PC-3 (cell line): ENCODE results near the gene BMF. TPM values are rescaled to one million over a fixed set of nuclear protein-coding genes. Genes with fewer than 3 reads are reported as not detected.
A peak's percentile ranks its signal among the peaks of the same experiment; 100 is the strongest.

Experiments used
- ATAC-seq: fragments of 200-7000 bp; cut with Tn5 transposase; 2 replicates; pipeline ENCODE4 v1.9.1; 2020; ENCODE audit warnings: mild to moderate bottlenecking, moderate library complexity
- BruUV-seq: library from RNA; stranded (reverse); fragments of 400-500 nt; replicated peaks from 2 replicates; lab custom pipeline; 2021; lab: Mats Ljungman, UMichigan
- CTCF ChIA-PET: fragments of 300-600 bp; sonication (Branson Sonifier 250); formaldehyde crosslinking; loops from one replicate; lab custom pipeline; 2022; ENCODE audit warnings: antibody characterized with exemption; lab: Charles Lee
- POLR2A ChIA-PET: fragments of 300-600 bp; sonication (Branson Sonifier 250); formaldehyde crosslinking; loops from one replicate; lab custom pipeline; 2022; ENCODE audit warnings: antibody characterized with exemption; ENCODE audit not compliant: unreplicated experiment; lab: Charles Lee
- DNase-seq: peaks from one replicate; pipeline ENCODE4 v3.0.0-alpha.2; 2015
- H2AFZ ChIP-seq: fragments of 300-600 bp; sonication (generic); 2 replicates; pipeline ENCODE4 v1.6.0; 2016; ENCODE audit warnings: antibody characterized with exemption, low read length
- H3F3A ChIP-seq: fragments of 300-600 bp; sonication (generic); one replicate; pipeline ENCODE4 v1.6.0; 2017; ENCODE audit warnings: antibody characterized with exemption, low read length, control low read depth, mild to moderate bottlenecking; ENCODE audit not compliant: unreplicated experiment
- H3K27ac ChIP-seq: fragments of 300-600 bp; sonication (generic); 2 replicates; pipeline ENCODE4 v1.5.1; 2016; ENCODE audit warnings: mild to moderate bottlenecking, low read length
- H3K27me3 ChIP-seq: fragments of 300-600 bp; sonication (generic); 2 replicates; pipeline ENCODE4 v1.6.1; 2016; ENCODE audit warnings: low read length, mixed read lengths
- H3K36me3 ChIP-seq: fragments of 300-600 bp; sonication (generic); 2 replicates; pipeline ENCODE4 v1.6.1; 2016; ENCODE audit warnings: low read depth, mixed run types, low read length, mixed read lengths
- H3K4me1 ChIP-seq: fragments of 300-600 bp; sonication (generic); 2 replicates; pipeline ENCODE4 v1.5.1; 2016; ENCODE audit warnings: low read length; ENCODE audit not compliant: insufficient read depth
- H3K4me2 ChIP-seq: fragments of 300-600 bp; sonication (generic); 2 replicates; pipeline ENCODE4 v1.6.0; 2016; ENCODE audit warnings: low read length
- H3K4me3 ChIP-seq: fragments of 300-600 bp; sonication (generic); 2 replicates; pipeline ENCODE4 v1.5.1; 2016; ENCODE audit warnings: mild to moderate bottlenecking, low read length, mixed read lengths
- H3K79me2 ChIP-seq: fragments of 300-600 bp; sonication (generic); 2 replicates; pipeline ENCODE4 v1.6.1; 2017; ENCODE audit warnings: low read length, mixed read lengths
- H3K9ac ChIP-seq: fragments of 300-600 bp; sonication (generic); 2 replicates; pipeline ENCODE4 v1.6.0; 2016; ENCODE audit warnings: mild to moderate bottlenecking, low read length
- H3K9me2 ChIP-seq: fragments of 300-600 bp; sonication (generic); replicated peaks from 2 replicates; pipeline ENCODE4 v1.6.1; 2016; ENCODE audit warnings: mixed run types, low read length, mixed read lengths
- H3K9me3 ChIP-seq: fragments of 300-600 bp; sonication (generic); 2 replicates; pipeline ENCODE4 v1.6.1; 2016; ENCODE audit warnings: low read length, mixed read lengths
- H4K20me1 ChIP-seq: fragments of 300-600 bp; sonication (generic); 2 replicates; pipeline ENCODE4 v1.6.1; 2016; ENCODE audit warnings: low read length, mixed read lengths
- CTCF ChIP-seq: fragments of 300-600 bp; sonication (generic); conservative IDR thresholded peaks from 2 replicates; pipeline ENCODE4 v1.5.1; 2017; ENCODE audit warnings: antibody characterized with exemption, low read depth, mild to moderate bottlenecking, low read length
- EZH2 ChIP-seq: fragments of 300-600 bp; sonication (generic); IDR thresholded peaks from one replicate; pipeline ENCODE4 v1.6.1; 2017; ENCODE audit warnings: antibody characterized with exemption, mild to moderate bottlenecking, low read length; ENCODE audit not compliant: unreplicated experiment
- EZH2phosphoT487 ChIP-seq: fragments of 300-600 bp; sonication (generic); IDR thresholded peaks from 2 replicates; pipeline ENCODE4 v1.6.1; 2018; ENCODE audit warnings: mild to moderate bottlenecking, antibody characterized with exemption, low read length, borderline replicate concordance
- intact Hi-C: fragments of 100-400 bp; cut with micrococcal nuclease; formaldehyde crosslinking; loops from 2 replicates; pipeline ENCODE4 v1.9.0; 2023
- total RNA-seq: library from RNA; depleted of rRNA; stranded (reverse); fragments of >200 nt; gene quantifications from 2 replicates; pipeline ENCODE4 v1.2.3, GENCODE V29; 2014

The BMF gene
- total RNA-seq, 1 experiment from 2014 or later = 0.95 TPM

DNA sequence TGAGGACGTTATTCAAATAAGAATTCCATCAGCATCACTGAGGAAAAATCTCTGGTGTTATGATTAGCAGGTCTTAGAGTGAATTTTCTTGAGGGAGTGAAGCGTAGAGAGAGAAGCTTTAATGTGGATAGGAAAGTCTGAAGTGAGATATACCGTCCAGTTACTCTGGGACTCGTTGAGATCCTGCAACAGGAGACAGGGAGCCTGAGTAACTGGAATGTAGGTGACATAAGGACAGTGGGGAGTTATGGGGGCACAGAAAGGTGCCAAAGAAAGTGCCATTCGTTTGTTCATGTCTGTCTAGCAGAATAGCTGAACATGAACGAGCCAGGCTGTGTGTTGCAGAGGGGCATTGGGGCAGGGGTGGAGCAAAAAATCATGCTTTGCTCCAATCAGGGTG is 42.8 kb upstream of the BMF start:
- CTCF ChIA-PET = no interaction called here
- TF ChIP-seq EZH2 (no peak), EZH2phosphoT487 (no peak), CTCF (no peak)
- BruUV-seq = no TSS peak

GRCh38 chr15:40150163-40150925 is 41.7 kb upstream of the BMF start:
- POLR2A ChIA-PET = no interaction called here
- Histone ChIP-seq H3K4me2 (peak overlapping the region; percentile 73), H3K9me3 (no peaks in the 10 kb centered on the region), H3K4me3 (peak overlapping the region; percentile 4; the same call in 1 of the 2 replicates), H3K27ac (peak overlapping the region; percentile 69), H2AFZ (peak overlapping the region; percentile 54), H3F3A (no peaks in the 10 kb centered on the region), H3K79me2 (no peaks in the 10 kb centered on the region), H4K20me1 (no peaks in the 10 kb centered on the region), H3K4me1 (peaks cover 59% of the 10 kb centered on the region), H3K27me3 (no peaks in the 10 kb centered on the region), H3K36me3 (no peaks in the 10 kb centered on the region), H3K9ac (no peak overlapping the region), H3K9me2 (no peaks in the 10 kb centered on the region)
- CTCF ChIA-PET = no interaction called here
- intact Hi-C loops = loop anchor here (2.0 kb wide), 1 partner anchor 42 kb away; the partner anchor contains the start of gene BMF
- DNase-seq (peak; percentile 98), ATAC-seq (peak; percentile 78)
- TF ChIP-seq CTCF = no peak
- TF ChIP-seq EZH2 = no peak
- BruUV-seq = no TSS peak

More for the DNA sequence above, 42.8 kb upstream of the BMF start:
- Histone ChIP-seq H3K4me2 (peak overlapping the region; percentile 73), H3K4me3 (no peak overlapping the region), H3K4me1 (peaks cover 57% of the 10 kb centered on the region), H3K27me3 (no peaks in the 10 kb centered on the region), H3K9ac (no peak overlapping the region), H3K9me3 (no peaks in the 10 kb centered on the region), H3K27ac (no peak overlapping the region), H4K20me1 (no peaks in the 10 kb centered on the region), H3K79me2 (no peaks in the 10 kb centered on the region), H3K9me2 (no peaks in the 10 kb centered on the region), H3F3A (no peaks in the 10 kb centered on the region), H2AFZ (no peak overlapping the region), H3K36me3 (no peaks in the 10 kb centered on the region)
- intact Hi-C loops = loop anchor here (2.0 kb wide), 1 partner anchor 43 kb away; the partner anchor contains the start of gene BMF
- POLR2A ChIA-PET = no interaction called here
- no peak for ATAC-seq
- no peak for DNase-seq

GRCh38 chr15:40149339-40149738 is 40.7 kb upstream of the BMF start:
- H3F3A ChIP-seq = no peaks in the 10 kb centered on the region
- no peaks in the 10 kb centered on the region for H3K79me2 ChIP-seq
- no peak overlapping the region for H3K4me2 ChIP-seq
- intact Hi-C loops = no loop called here
- no peak overlapping the region for H3K27ac ChIP-seq
- H3K36me3 ChIP-seq = no peaks in the 10 kb centered on the region
- no peak for DNase-seq
- no peaks in the 10 kb centered on the region for H3K9me2 ChIP-seq
- H3K4me3 ChIP-seq = no peak overlapping the region
- peaks cover 51% of the 10 kb centered on the region for H3K4me1 ChIP-seq
- no peak for ATAC-seq
- ChIA-PET POLR2A (no interaction called here), CTCF (no interaction called here)
- H4K20me1 ChIP-seq = no peaks in the 10 kb centered on the region
- no peak for TF ChIP-seq EZH2phosphoT487
- H3K9ac ChIP-seq = no peak overlapping the region
- no peaks in the 10 kb centered on the region for H3K27me3 ChIP-seq
- no peaks in the 10 kb centered on the region for H3K9me3 ChIP-seq
- H2AFZ ChIP-seq = no peak overlapping the region
- BruUV-seq = no TSS peak
